ENCODE measurements around the gene SMIM36. TPM values are rescaled to one million over a fixed set of nuclear protein-coding genes. Genes with fewer than 3 reads are reported as not detected.

Gene SMIM36
- total RNA-seq, result under 0.01 TPM in 1 of 2 replicates, not detected in the other

DNA sequence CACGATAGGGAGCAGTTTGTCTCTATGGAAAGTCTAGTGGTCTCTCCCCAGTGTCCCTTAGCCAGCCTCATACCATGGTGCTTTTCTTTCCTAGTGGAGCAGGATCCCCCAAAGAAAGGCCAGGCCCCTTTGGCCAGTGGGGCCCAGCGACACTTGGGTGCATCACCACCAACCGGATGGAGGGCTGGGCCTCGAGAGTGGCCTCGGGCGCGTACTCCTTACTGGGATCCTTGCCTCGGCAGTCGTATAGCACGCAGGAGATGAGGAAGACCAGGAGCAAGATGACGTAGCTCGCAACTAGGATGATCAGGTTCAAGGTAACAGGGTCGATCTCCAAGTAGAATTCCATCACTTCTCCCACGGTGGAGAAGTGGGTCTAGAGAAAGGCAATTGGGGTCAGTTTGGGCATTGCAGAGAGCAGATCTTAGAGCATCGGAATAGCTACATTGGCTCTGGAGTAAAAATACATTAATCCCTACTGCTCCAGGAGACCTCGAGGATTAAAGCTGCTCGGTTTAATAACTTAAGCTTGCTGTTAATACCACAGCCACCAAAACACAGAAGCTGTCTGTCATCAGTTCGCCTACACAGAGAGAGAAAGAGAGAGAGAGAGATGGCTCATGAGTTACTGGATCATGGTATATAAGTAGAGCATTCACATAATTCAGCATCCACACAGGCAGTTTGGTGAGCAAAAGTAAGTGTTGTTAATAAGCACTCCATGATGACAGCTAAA lies at the start of gene SMIM36:
Gene SMIM36 (minus strand): TSS at position 467 of the 736 bp plus-strand sequence.

GRCh38 chr17:55421179-55421934 lies 89.9 kb downstream of the SMIM36 start, which contains the start of gene MMD:
MMD (minus strand) TSS chr17:55421835; CDS start chr17:55421695, 140 bp downstream.

Small RNAs within 50 kb of the gene (small RNA-seq; reads per million reads assigned to genes)
- not detected for gene RNU6-1249P

Other genes with a start within 250 kb of the SMIM36 start
- gene HLF, start 246.5 kb downstream of the SMIM36 start, total RNA-seq, result 0.39 TPM in 1 of 2 replicates, not detected in the other
- gene MMD, start 89.6 kb downstream of the SMIM36 start, total RNA-seq, result 2.0 and 2.9 TPM in 2 replicates
- not detected in 2 replicates for gene TMEM100, start 211.4 kb upstream of the SMIM36 start, total RNA-seq
- gene PCTP, start 239.6 kb upstream of the SMIM36 start, total RNA-seq, result 25.1 and 30.5 TPM in 2 replicates

Data from placental epithelial cell (primary cell).